Kidney epithelial cell (primary cell): ENCODE data around the gene ZNF480. TPM values are rescaled to one million over a fixed set of nuclear protein-coding genes. Genes with fewer than 3 reads are reported as not detected.
"Not testable (repeated sequence)": the region's sequence is repeated elsewhere in the genome, so short reads cannot be mapped to it uniquely, and the experiment has no call there.

Experiments
- DNase-seq: peaks from one replicate; pipeline ENCODE4 v3.0.0-alpha.2; 2010; ENCODE audit warnings: low read depth
- H3K27me3 ChIP-seq: 2 replicates; pipeline ENCODE4 v1.6.0; 2011; ENCODE audit warnings: low read length; ENCODE audit not compliant: control insufficient read depth, insufficient read depth
- H3K36me3 ChIP-seq: 2 replicates; pipeline ENCODE4 v1.5.1; 2011; ENCODE audit warnings: low read length; ENCODE audit not compliant: control insufficient read depth, insufficient read depth
- H3K4me3 ChIP-seq: 2 replicates; pipeline ENCODE4 v1.5.1; 2011; ENCODE audit warnings: low read depth, mild to moderate bottlenecking, control low read depth, low read length
- total RNA-seq: library from RNA; depleted of rRNA; stranded (reverse); fragments of >200 nt; gene quantifications from 2 replicates; pipeline ENCODE4 v1.2.3, GENCODE V29; 2015
- TF ChIP-seq, protein P1 (sequence below): IDR thresholded peaks from 2 replicates; pipeline ENCODE4 v1.5.1; 2011; ENCODE audit warnings: mild to moderate bottlenecking, moderate library complexity, low read length, control low read depth, inconsistent platforms; ENCODE audit not compliant: insufficient read depth, poor library complexity, severe bottlenecking

Gene ZNF480
- 8.0 and 11.0 TPM in 2 replicates for total RNA-seq

DNA sequence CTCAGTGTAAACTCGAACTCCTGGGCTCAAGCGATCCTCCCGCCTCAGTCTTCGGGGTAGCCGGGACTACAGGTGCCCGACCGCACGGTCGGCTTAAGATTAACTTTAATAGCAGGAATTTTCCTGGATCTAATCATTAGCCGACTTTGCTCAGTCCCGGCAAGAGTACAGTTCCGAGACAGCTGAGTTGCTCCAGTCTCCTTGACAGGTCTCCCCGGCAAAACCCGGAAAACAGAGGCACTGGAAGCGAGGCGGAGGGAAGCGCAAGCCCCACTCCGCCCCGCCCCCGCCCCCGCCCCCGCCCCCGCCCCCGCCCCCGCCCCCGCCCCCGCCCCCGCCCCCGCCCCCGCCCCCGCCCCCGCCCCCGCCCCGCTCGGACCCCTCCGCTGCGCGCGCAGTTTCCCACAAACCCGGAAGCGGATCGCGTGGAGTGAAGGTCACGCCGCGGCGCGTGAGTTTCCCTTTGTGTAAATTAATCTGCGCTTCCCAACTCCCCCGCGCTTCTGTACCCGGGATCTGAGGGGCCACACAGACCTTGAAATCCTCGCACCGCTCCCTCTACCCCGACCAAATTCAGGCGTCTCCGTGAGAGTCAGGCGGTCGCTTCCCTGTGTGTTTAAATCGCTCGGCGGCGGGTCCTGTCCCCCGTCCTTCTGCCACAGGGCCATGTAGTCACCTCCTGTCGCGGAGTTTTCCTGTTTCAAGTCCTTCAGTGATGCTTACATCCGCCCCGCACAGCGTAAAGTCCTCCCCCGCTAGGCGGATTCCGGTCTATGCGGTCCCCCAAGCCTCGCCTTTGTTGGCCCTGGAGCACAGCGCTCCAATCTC, at the start of gene ZNF480:
ZNF480 (plus strand) TSS at position 397 of the 828 bp plus-strand sequence. CDS start 3,244 bp downstream, outside the sequence.
- H3K36me3 ChIP-seq: peaks cover 2% of the 10 kb centered on the region
- H3K27me3 ChIP-seq: no peaks in the 10 kb centered on the region
- TF ChIP-seq, protein P1, sequence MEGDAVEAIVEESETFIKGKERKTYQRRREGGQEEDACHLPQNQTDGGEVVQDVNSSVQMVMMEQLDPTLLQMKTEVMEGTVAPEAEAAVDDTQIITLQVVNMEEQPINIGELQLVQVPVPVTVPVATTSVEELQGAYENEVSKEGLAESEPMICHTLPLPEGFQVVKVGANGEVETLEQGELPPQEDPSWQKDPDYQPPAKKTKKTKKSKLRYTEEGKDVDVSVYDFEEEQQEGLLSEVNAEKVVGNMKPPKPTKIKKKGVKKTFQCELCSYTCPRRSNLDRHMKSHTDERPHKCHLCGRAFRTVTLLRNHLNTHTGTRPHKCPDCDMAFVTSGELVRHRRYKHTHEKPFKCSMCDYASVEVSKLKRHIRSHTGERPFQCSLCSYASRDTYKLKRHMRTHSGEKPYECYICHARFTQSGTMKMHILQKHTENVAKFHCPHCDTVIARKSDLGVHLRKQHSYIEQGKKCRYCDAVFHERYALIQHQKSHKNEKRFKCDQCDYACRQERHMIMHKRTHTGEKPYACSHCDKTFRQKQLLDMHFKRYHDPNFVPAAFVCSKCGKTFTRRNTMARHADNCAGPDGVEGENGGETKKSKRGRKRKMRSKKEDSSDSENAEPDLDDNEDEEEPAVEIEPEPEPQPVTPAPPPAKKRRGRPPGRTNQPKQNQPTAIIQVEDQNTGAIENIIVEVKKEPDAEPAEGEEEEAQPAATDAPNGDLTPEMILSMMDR: peak; percentile 18
- peak; percentile 35 for DNase-seq
- H3K4me3 ChIP-seq: peak within 1 kb of the TSS; percentile 71

DNA sequence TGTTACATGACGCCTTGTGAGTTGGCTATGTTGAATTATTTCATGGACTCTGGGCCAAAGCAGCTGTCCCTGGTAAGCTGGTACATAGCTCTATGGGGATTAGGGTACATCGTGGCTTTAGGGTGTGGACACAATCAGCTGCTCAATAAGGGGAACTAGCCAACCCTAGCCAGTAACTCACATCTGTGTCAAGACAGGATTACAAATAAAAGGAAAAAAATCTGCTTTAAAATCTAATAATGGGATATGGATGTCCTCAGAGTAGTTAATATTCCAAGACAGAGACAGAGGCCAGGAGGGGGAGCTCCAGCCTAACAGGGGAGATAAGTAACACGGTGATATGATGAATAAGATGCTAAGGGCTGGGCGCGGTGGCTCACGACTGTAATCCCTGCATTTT, 48.7 kb upstream of the ZNF480 start:
- no peak for DNase-seq
- TF ChIP-seq, protein P1: no peak
- H3K27me3 ChIP-seq: no peaks in the 10 kb centered on the region
- H3K4me3 ChIP-seq: no peak overlapping the region
- H3K36me3 ChIP-seq: no peaks in the 10 kb centered on the region

DNA sequence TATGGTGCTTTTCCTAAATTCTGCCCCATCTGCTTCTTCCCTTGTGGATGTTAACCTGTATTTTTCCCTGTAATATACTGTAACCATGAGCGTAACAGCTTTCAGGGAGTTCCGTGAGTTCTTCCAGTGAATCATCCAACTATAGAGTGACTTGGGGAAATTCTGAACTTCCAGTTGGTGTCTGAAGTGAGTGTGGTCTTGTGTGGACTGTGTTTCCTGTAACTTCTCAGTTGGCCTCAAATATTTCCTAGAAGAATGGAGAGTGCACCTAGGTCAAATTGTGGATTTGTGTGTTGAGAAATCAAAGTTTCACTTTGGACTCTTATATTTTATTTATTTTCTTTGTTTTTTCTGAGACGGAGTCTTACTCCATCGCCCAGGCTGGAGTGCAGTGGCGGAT, 38.5 kb upstream of the ZNF480 start:
- TF ChIP-seq, protein P1: no peak
- no peaks in the 10 kb centered on the region for H3K27me3 ChIP-seq
- DNase-seq: no peak

DNA sequence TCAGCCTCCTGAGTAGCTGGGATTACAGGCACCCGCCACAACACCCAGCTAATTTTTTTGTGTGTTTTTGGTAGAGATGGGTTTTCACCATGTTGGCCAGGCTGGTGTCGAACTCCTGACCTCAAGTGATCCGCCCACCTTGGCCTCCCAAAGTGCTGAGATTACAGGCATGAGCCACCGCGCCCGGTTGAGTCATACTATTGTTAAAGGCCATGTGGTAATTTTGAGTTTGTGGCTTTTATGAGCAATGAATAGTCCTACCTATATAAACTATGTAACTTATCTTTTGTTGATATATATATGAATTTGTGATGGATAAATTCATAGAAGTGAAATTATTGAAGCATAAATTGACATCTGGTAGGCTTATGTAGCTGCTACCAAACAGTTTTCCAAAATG, 31.4 kb upstream of the ZNF480 start:
- not testable (repeated sequence) for H3K27me3 ChIP-seq, DNase-seq, H3K36me3 ChIP-seq, H3K4me3 ChIP-seq

More for the DNA sequence above, 38.5 kb upstream of the ZNF480 start:
- no peaks in the 10 kb centered on the region for H3K36me3 ChIP-seq
- no peak overlapping the region for H3K4me3 ChIP-seq

DNA sequence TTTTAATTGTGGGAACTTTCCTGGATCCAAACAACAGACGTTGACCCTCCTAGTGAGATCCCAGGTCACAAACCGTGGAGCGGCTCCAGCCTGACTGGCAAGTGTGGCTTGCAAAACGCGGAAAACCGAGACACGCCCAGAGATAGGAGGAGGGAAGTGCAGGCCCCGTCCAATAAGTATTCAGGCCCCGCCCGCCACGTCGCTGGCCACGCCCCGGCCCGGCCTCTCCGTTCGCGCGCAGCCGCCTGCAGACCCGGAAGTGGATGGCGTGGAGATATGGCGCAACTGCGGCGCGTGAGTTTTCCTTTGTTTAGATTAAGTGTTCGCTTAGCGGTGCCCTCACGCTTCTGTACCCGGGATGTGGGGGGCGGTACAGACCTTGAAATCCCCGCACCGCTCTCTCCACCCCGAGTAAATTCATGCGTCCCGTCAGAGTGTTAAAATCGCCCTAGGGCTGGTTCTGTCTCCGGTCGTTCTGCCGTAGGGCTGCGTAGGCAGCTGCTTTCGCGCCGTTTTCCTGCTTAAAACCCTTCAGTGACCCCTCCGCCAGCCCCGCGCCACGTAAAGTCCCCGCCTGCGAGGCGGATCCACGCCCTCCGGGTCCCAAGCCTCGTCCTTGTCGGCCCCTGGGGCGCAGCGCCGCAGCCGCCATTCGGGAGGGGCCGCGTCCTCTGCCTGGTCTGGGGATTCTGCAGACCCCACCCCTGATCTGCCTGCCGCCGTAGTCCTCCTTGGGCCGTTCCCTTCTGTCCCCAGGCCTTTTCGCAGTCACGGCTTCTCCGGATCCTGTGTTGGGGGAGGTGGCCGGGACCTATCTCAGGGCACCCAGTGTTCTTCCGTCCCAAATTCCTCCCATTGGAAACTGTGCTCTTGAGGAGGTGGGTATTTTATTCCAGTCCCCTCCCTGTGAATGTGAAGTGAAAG, 27.4 kb upstream of the ZNF480 start, which contains the start of gene ZNF766:
ZNF766 (plus strand) TSS at position 250 of the 924 bp plus-strand sequence; CDS start at position 277, 27 bp downstream.
- peak; percentile 74 for DNase-seq
- TF ChIP-seq, protein P1: no peak
- H3K4me3 ChIP-seq: peak within 1 kb of the TSS; percentile 88
- H3K36me3 ChIP-seq: no peaks in the 10 kb centered on the region
- no peaks in the 10 kb centered on the region for H3K27me3 ChIP-seq
